ENCODE data around the gene DUSP14. TPM values are rescaled to one million over a fixed set of nuclear protein-coding genes. Genes with fewer than 3 reads are reported as not detected.
"Not testable (repeated sequence)": the region's sequence is repeated elsewhere in the genome, so short reads cannot be mapped to it uniquely, and the experiment has no call there.

The DUSP14 gene
- total and polyA plus RNA-seq, 9 of the 15 experiments (the other 6 are each of a cell fraction or from before 2014, with no cell fraction given) = 20.2 to 74.0 (median 31.8) TPM

GRCh38 chr17:37511642-37512041 is 22.0 kb downstream of the DUSP14 start:
- 60% methylated on average over 1 of the region's 1 CpG for WGBS (ENCODE audit: insufficient coverage, low coverage, missing lambda C conversion rate)
- H3K9ac ChIP-seq (ENCODE audit: insufficient read depth in 1 of 2, low read depth in 2 of 2, low read length in 2 of 2); ATAC-seq; intact Hi-C loops (cut with micrococcal nuclease); H3K9me3 ChIP-seq (replicated peaks; ENCODE audit: control insufficient read depth, insufficient read depth, low read depth, low read length); H3K27ac ChIP-seq (ENCODE audit: extremely low read depth, low read depth, low read length); BruUV-seq (replicated peaks); H3K9me1 ChIP-seq (ENCODE audit: control insufficient read depth, insufficient read depth, low read length); DNase-seq (ENCODE audit: extremely low read depth in 1 of 4, low spot score in 3 of 4); H2AFZ ChIP-seq (ENCODE audit: low read depth, low read length); H3K4me2 ChIP-seq (ENCODE audit: insufficient read depth, low read length); H3K27me3 ChIP-seq (ENCODE audit: control insufficient read depth in 2 of 2, insufficient read depth in 2 of 2, low read length in 2 of 2); H3K4me1 ChIP-seq (replicated peaks in 1 of 2; ENCODE audit: control insufficient read depth in 2 of 2, insufficient read depth in 2 of 2, low read length in 2 of 2); H3K4me3 ChIP-seq; in situ Hi-C loops (cut with MboI); FAIRE-seq; CTCF ChIA-PET (ENCODE audit: low intra/inter-chr PET ratio): not testable (repeated sequence)
- TF ChIP-seq ZNF384 (IDR thresholded peaks at IDR 0.05; ENCODE audit: low read depth, low read length) = peak; percentile 44; the same call in 1 of the 2 replicates
- peaks cover 53% of the 10 kb centered on the region; the same call in 2 of the 3 replicates for H3K36me3 ChIP-seq (ENCODE audit: control insufficient read depth, insufficient read depth, low read length)
- H3K79me2 ChIP-seq (ENCODE audit: control insufficient read depth, insufficient read depth, low read length) = peaks cover 25% of the 10 kb centered on the region
- H4K20me1 ChIP-seq (replicated peaks; ENCODE audit: control insufficient read depth, insufficient read depth, low read length) = peaks cover 17% of the 10 kb centered on the region
- POLR2A ChIA-PET = interaction anchor here (0.6 to 1.3 kb wide), 4 partner anchors 10 to 97 kb away, joined by 3 to 5 read pairs (median 4); no protein-coding TSS in a partner anchor

- 89% methylated on average over 24 of the region's 24 CpGs for WGBS (ENCODE audit: insufficient coverage, low coverage, missing lambda C conversion rate)
- no peak overlapping the region for H3K27ac ChIP-seq (ENCODE audit: extremely low read depth, low read depth, low read length)
- DNase-seq (ENCODE audit: extremely low read depth in 1 of 4, low spot score in 3 of 4) (no peak), ATAC-seq (no peak), FAIRE-seq (no peak)
- peaks cover 9% of the 10 kb centered on the region for H4K20me1 ChIP-seq (replicated peaks; ENCODE audit: control insufficient read depth, insufficient read depth, low read length)
- H3K9ac ChIP-seq (ENCODE audit: insufficient read depth in 1 of 2, low read depth in 2 of 2, low read length in 2 of 2) = peak overlapping the region in 1 of 2 experiments; percentile 19; a peak in 1 of 4 replicates
- H3K4me1 ChIP-seq (replicated peaks in 1 of 2; ENCODE audit: control insufficient read depth in 2 of 2, insufficient read depth in 2 of 2, low read length in 2 of 2) = peaks cover 0 to 6% of the 10 kb centered on the region in 2 experiments; a peak in 1 of 5 replicates
- H3K36me3 ChIP-seq (ENCODE audit: control insufficient read depth, insufficient read depth, low read length) = peaks cover 54% of the 10 kb centered on the region; the same call in 2 of the 3 replicates
- no peaks in the 10 kb centered on the region for H3K9me3 ChIP-seq (replicated peaks; ENCODE audit: control insufficient read depth, insufficient read depth, low read depth, low read length)
- in situ Hi-C loops (cut with MboI) = no loop called here
- no TSS peak for BruUV-seq (replicated peaks)
- POLR2A ChIA-PET = interaction anchor here (0.7 to 1.3 kb wide), 2 partner anchors 9 to 106 kb away, joined by 3 to 4 read pairs; partner anchors contain the start of genes ACACA and TADA2A
- H3K79me2 ChIP-seq (ENCODE audit: control insufficient read depth, insufficient read depth, low read length) = peaks cover 16% of the 10 kb centered on the region
- no peak overlapping the region for H2AFZ ChIP-seq (ENCODE audit: low read depth, low read length)
- no peak overlapping the region for H3K4me2 ChIP-seq (ENCODE audit: insufficient read depth, low read length)
- CTCF ChIA-PET (ENCODE audit: low intra/inter-chr PET ratio) = no interaction called here
- no peaks in the 10 kb centered on the region for H3K9me1 ChIP-seq (ENCODE audit: control insufficient read depth, insufficient read depth, low read length)
- no peaks in the 10 kb centered on the region for H3K27me3 ChIP-seq (ENCODE audit: control insufficient read depth in 2 of 2, insufficient read depth in 2 of 2, low read length in 2 of 2)
- intact Hi-C loops (cut with micrococcal nuclease) = no loop called here
- no peak for TF ChIP-seq PML (IDR thresholded peaks at IDR 0.05; ENCODE audit: low read length)
- no peak for TF ChIP-seq BRF2 (IDR thresholded peaks at IDR 0.05; ENCODE audit: borderline replicate concordance, insufficient read depth, insufficient read length)
- TF ChIP-seq JUN (IDR thresholded peaks at IDR 0.05; ENCODE audit: borderline replicate concordance, low read depth, low read length) = no peak
- no peak for TF ChIP-seq JUN (CRISPR knock-in tag; IDR thresholded peaks at IDR 0.05; ENCODE audit: borderline replicate concordance)
- no peak for TF ChIP-seq EWSR1 (IDR thresholded peaks at IDR 0.05; ENCODE audit: borderline replicate concordance, low read depth, partially characterized antibody)
- TF ChIP-seq POLR2G (IDR thresholded peaks at IDR 0.05; ENCODE audit: low read depth, low read length) = peak; percentile 46; the same call in 1 of the 2 replicates
- no peak for TF ChIP-seq ZNF263 (CRISPR knock-in tag; IDR thresholded peaks at IDR 0.05; ENCODE audit: borderline replicate concordance)
- H3K4me3 ChIP-seq = no peak overlapping the region
Observed at GRCh38 chr17:37512442-37513068, 22.9 kb downstream of the DUSP14 start.
